Upper lobe of left lung (tissue), 6 donors: Measurements from ENCODE around the gene ADCY6. TPM values are rescaled to one million over a fixed set of nuclear protein-coding genes. Genes with fewer than 3 reads are reported as not detected.

ENCODE experiments used
- ATAC-seq, 2 donors: fragments of 200-7000 bp; cut with Tn5 transposase; one replicate each; pipeline ENCODE4 v1.9.1; 2022; ENCODE audit warnings: mild to moderate bottlenecking in 2 of 2, moderate library complexity in 2 of 2; ENCODE audit not compliant: low FRiP score in 2 of 2
- DNase-seq, 2 donors: peaks; one replicate each; pipeline ENCODE4 v3.0.0-alpha.2; 2019 to 2020
- H3K27ac ChIP-seq, 4 donors: fragments of 200-600 bp; sonication (generic); one replicate each; pipeline ENCODE4 v1.5.1; 2016 to 2019
- H3K27me3 ChIP-seq, 4 donors: fragments of 200-600 bp; sonication (generic); one replicate each; pipeline ENCODE4 v1.5.1; 2017 to 2019
- H3K36me3 ChIP-seq, 4 donors: fragments of 200-600 bp; sonication (generic); one replicate each; pipeline ENCODE4 v1.5.1; 2016 to 2019
- H3K4me1 ChIP-seq, 4 donors: fragments of 200-600 bp; sonication (generic); one replicate each; pipeline ENCODE4 v1.5.1; 2018 to 2019
- H3K4me3 ChIP-seq, 4 donors: fragments of 200-600 bp; sonication (generic); one replicate each; pipeline ENCODE4 v1.5.1; 2017 to 2019; ENCODE audit warnings: mild to moderate bottlenecking in 2 of 4, moderate library complexity in 1 of 4
- H3K9me3 ChIP-seq, 4 donors: fragments of 200-600 bp; sonication (generic); one replicate each; pipeline ENCODE4 v1.5.1; 2018 to 2019
- CTCF ChIP-seq, 6 experiments: fragments of 450-650 bp in 4 of 6; fragments of 200-600 bp in 2 of 6; sonication (generic) in 2 of 6; IDR thresholded peaks; one replicate each; pipeline ENCODE4 v1.5.1; 2016 to 2019; ENCODE audit warnings: antibody characterized with exemption in 6 of 6
- EP300 ChIP-seq, 4 donors: sonication (generic); formaldehyde crosslinking; IDR thresholded peaks; one replicate each; pipeline ENCODE4 v1.5.1; 2017; ENCODE audit warnings: antibody characterized with exemption in 4 of 4, control low read depth in 2 of 4
- POLR2A ChIP-seq, 4 donors: fragments of 450-650 bp; IDR thresholded peaks; one replicate each; pipeline ENCODE4 v1.5.1; 2016 to 2017; ENCODE audit warnings: antibody characterized with exemption in 4 of 4, mild to moderate bottlenecking in 2 of 4
- POLR2AphosphoS5 ChIP-seq, 2 donors: sonication (generic); formaldehyde crosslinking; IDR thresholded peaks; one replicate each; pipeline ENCODE4 v1.5.1; 2017; ENCODE audit warnings: antibody characterized with exemption in 2 of 2
- WGBS, 2 donors: methylation state at CpG; one replicate each; pipeline ENCODE4 v1.1.5; 2017 to 2018; 5-methylcytosine and 5-hydroxymethylcytosine counted together
- total RNA-seq, 6 donors: library from RNA; depleted of rRNA in 4 of 6; stranded (reverse); fragments of >200 nt in 4 of 6; gene quantifications; one replicate each; pipeline versions ENCODE4 v1.1.0 to v1.2.1, GENCODE V29; 2016 to 2021
- donor health status: DM: no; HTN: no; CAD: no; lungs with moderate emphysema.
- donor health status: DM: no; HTN: yes; CAD: no; lungs with severe emphysema.

Gene ADCY6
- total RNA-seq, 6 donors from 2014 or later = 26.0 to 113 (median 35.1) TPM

- ATAC-seq (no peak), DNase-seq (no peak)
- 91 to 93% methylated on average over 10 of the region's 10 CpGs for WGBS, 2 donors
- Histone ChIP-seq H3K4me3 (no peak overlapping the region), H3K36me3 (peaks cover 3 to 85% (median 64%) of the 10 kb centered on the region in 4 donors), H3K27ac (no peak overlapping the region), H3K27me3 (no peaks in the 10 kb centered on the region), H3K9me3 (no peaks in the 10 kb centered on the region), H3K4me1 (peaks cover 0 to 6% (median 0%) of the 10 kb centered on the region in 4 donors)
- TF ChIP-seq EP300 (IDR thresholded peaks at IDR 0.05) = no peak
- TF ChIP-seq CTCF (IDR thresholded peaks at IDR 0.05) = no peak
- no peak for TF ChIP-seq POLR2A (IDR thresholded peaks at IDR 0.05)
- no peak for TF ChIP-seq POLR2AphosphoS5 (IDR thresholded peaks at IDR 0.05)
Measured at GRCh38 chr12:48770756-48771155, 18.1 kb downstream of the ADCY6 start.

- H3K36me3 ChIP-seq = peaks cover 3 to 69% (median 51%) of the 10 kb centered on the region in 4 donors
Measured at GRCh38 chr12:48768736-48769135, 20.2 kb downstream of the ADCY6 start.

GRCh38 chr12:48768147-48768546, 20.7 kb downstream of the ADCY6 start:
- Histone ChIP-seq H3K9me3 (no peaks in the 10 kb centered on the region), H3K27me3 (no peaks in the 10 kb centered on the region), H3K27ac (no peak overlapping the region), H3K4me1 (peaks cover 0 to 6% (median 0%) of the 10 kb centered on the region in 4 donors), H3K36me3 (peaks cover 3 to 63% (median 47%) of the 10 kb centered on the region in 4 donors), H3K4me3 (no peak overlapping the region)
- 63% methylated on average over 2 of the region's 2 CpGs; no CpG with 5 or more reads in 1 of the 2 donors for WGBS, 2 donors
- DNase-seq (no peak), ATAC-seq (no peak)
- TF ChIP-seq POLR2AphosphoS5 (IDR thresholded peaks at IDR 0.05) (no peak), EP300 (IDR thresholded peaks at IDR 0.05) (no peak), POLR2A (IDR thresholded peaks at IDR 0.05) (no peak), CTCF (IDR thresholded peaks at IDR 0.05) (no peak)

More at GRCh38 chr12:48768736-48769135, 20.2 kb downstream of the ADCY6 start:
- ATAC-seq (no peak), DNase-seq (no peak)
- H3K9me3 ChIP-seq = no peaks in the 10 kb centered on the region
- H3K4me1 ChIP-seq = peaks cover 0 to 6% (median 0%) of the 10 kb centered on the region in 4 donors
- no peak overlapping the region for H3K27ac ChIP-seq
- 95 to 97% methylated on average over 8 to 9 of the region's 9 CpGs for WGBS, 2 donors
- H3K4me3 ChIP-seq = no peak overlapping the region
- H3K27me3 ChIP-seq = no peaks in the 10 kb centered on the region
- TF ChIP-seq POLR2A (IDR thresholded peaks at IDR 0.05) (no peak), CTCF (IDR thresholded peaks at IDR 0.05) (no peak), EP300 (IDR thresholded peaks at IDR 0.05) (no peak), POLR2AphosphoS5 (IDR thresholded peaks at IDR 0.05) (no peak)

- WGBS, 2 donors = 86 to 93% methylated on average over 1 to 6 of the region's 6 CpGs
- H3K36me3 ChIP-seq = peaks cover 3 to 58% (median 41%) of the 10 kb centered on the region in 4 donors
Measured at GRCh38 chr12:48767521-48767920, 21.4 kb downstream of the ADCY6 start.

GRCh38 chr12:48767047-48767446, 21.8 kb downstream of the ADCY6 start:
- Histone ChIP-seq H3K4me3 (no peak overlapping the region), H3K27ac (no peak overlapping the region), H3K27me3 (no peaks in the 10 kb centered on the region), H3K36me3 (peaks cover 3 to 54% (median 37%) of the 10 kb centered on the region in 4 donors), H3K4me1 (peaks cover 0 to 6% (median 0%) of the 10 kb centered on the region in 4 donors), H3K9me3 (no peaks in the 10 kb centered on the region)
- DNase-seq (no peak), ATAC-seq (peak; percentile 23 to 24)
- no peak for TF ChIP-seq POLR2A (IDR thresholded peaks at IDR 0.05)
- no peak for TF ChIP-seq EP300 (IDR thresholded peaks at IDR 0.05)
- no peak for TF ChIP-seq CTCF (IDR thresholded peaks at IDR 0.05)
- TF ChIP-seq POLR2AphosphoS5 (IDR thresholded peaks at IDR 0.05) = no peak
- 77% methylated on average over 4 of the region's 4 CpGs; no CpG with 5 or more reads in 1 of the 2 donors for WGBS, 2 donors

More at GRCh38 chr12:48767521-48767920, 21.4 kb downstream of the ADCY6 start:
- Histone ChIP-seq H3K4me3 (no peak overlapping the region), H3K4me1 (peaks cover 0 to 6% (median 0%) of the 10 kb centered on the region in 4 donors), H3K9me3 (no peaks in the 10 kb centered on the region), H3K27me3 (no peaks in the 10 kb centered on the region), H3K27ac (no peak overlapping the region)
- ATAC-seq (no peak), DNase-seq (no peak)
- no peak for TF ChIP-seq POLR2AphosphoS5 (IDR thresholded peaks at IDR 0.05)
